Muscle layer of colon (tissue), 2 donors: ENCODE results near the gene PRKD1.

Experiments used
- H3K27ac ChIP-seq: one replicate; pipeline ENCODE4 v1.7.0; 2013; ENCODE audit warnings: low read depth, mild to moderate bottlenecking, low read length, moderate library complexity
- H3K27me3 ChIP-seq, 2 donors: one replicate each; pipeline ENCODE4 v1.7.0; 2013; ENCODE audit warnings: low read length in 2 of 2, mild to moderate bottlenecking in 2 of 2; ENCODE audit not compliant: insufficient read depth in 2 of 2, control insufficient read depth in 1 of 2
- H3K36me3 ChIP-seq: one replicate; pipeline ENCODE4 v1.7.0; 2013; ENCODE audit warnings: mild to moderate bottlenecking, low read length; ENCODE audit not compliant: insufficient read depth
- H3K4me1 ChIP-seq: one replicate; pipeline ENCODE4 v1.7.0; 2013; ENCODE audit warnings: mild to moderate bottlenecking, low read length; ENCODE audit not compliant: insufficient read depth
- H3K4me3 ChIP-seq, 2 donors: one replicate each; pipeline ENCODE4 v1.7.0; 2013; ENCODE audit warnings: low read length in 2 of 2, low read depth in 1 of 2, mild to moderate bottlenecking in 1 of 2, moderate library complexity in 1 of 2
- H3K9ac ChIP-seq: one replicate; pipeline ENCODE4 v1.7.0; 2013; ENCODE audit warnings: low read length
- H3K9me3 ChIP-seq: one replicate; pipeline ENCODE4 v1.7.0; 2013; ENCODE audit warnings: mild to moderate bottlenecking, low read length
- donor health status: abdominal sarcoma.
- donor health status: Adenocarcinoma of cecum.

PRKD1 gene

DNA sequence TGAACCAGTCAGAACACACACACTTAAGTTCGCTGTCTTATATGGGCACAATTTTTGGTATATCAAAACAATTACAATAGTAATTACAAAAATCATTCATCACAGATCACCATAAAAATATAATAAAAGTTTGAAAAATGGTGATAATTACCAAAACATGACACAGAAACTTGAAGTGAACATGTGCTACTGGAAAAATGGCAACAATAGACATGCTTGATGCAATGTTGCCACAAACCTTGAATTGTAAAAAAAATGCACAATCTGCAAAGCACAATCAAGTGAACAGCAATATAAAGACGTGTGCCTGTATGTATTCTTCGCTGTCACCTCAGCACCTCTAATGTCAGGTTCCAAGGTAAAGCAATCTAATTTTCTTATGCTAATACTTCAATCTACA, 117.6 kb downstream of the PRKD1 start:
- no peak overlapping the region for H3K27ac ChIP-seq
- no peaks in the 10 kb centered on the region for H3K27me3 ChIP-seq
- H3K36me3 ChIP-seq = no peaks in the 10 kb centered on the region
- no peaks in the 10 kb centered on the region for H3K9me3 ChIP-seq
- H3K4me1 ChIP-seq = peaks cover 33% of the 10 kb centered on the region
- no peak overlapping the region for H3K9ac ChIP-seq
- no peak overlapping the region for H3K4me3 ChIP-seq

DNA sequence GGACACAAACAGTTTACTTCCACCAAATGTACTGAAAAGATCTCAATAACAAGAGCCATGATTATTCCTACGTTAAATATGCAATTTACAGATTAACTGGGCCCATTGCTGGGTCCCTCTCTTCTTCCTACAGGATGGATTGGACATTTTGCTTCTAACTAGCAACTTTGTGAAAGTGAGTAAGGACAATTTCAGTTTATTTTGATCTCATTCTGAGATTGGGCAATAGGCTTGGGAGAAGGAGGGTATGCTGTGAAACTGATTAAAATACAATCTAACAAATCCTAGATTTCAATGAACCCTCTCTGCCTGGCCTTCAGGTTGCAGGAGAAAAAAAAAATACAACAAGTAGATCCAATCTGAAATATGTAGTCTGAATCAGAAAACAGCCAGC, 121.5 kb downstream of the PRKD1 start:
- peaks cover 20% of the 10 kb centered on the region for H3K4me1 ChIP-seq
- no peak overlapping the region for H3K4me3 ChIP-seq
- H3K27ac ChIP-seq = no peak overlapping the region
- H3K36me3 ChIP-seq = no peaks in the 10 kb centered on the region
- no peaks in the 10 kb centered on the region for H3K9me3 ChIP-seq
- no peak overlapping the region for H3K9ac ChIP-seq
- H3K27me3 ChIP-seq = no peaks in the 10 kb centered on the region

DNA sequence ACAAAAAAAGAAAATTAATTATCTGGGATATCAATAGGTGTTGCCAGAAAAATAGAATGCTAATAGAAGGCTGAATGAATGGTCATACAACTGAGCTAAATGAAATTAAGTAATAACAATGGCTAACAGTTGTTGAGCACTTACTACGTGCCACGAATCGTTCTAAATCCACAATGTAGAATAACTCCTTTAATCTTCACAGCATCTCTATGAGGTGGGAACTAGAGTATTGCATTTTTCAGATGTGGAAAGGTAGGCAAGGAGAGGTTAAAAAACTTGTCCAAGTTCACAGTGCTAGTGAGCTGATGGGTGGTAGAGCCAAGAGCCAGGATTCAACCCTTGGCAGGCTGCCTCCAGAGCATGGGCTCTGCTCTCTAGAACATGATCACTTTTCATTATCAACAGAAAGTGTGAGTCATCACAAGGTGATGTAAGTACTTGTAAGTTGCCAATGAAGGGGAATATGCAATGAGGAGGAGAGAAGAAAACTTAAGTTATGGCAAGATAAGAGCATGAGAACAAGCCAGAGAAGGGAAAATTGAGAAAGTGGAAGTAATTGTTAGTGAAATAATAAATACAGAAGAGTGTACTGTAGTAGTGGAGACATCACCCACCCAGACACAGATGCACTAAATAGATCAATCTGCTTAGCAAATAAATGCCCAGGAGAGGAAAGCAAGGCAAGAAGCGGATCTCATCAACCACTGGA, 122.1 kb downstream of the PRKD1 start:
- peaks cover 14% of the 10 kb centered on the region for H3K4me1 ChIP-seq
- no peaks in the 10 kb centered on the region for H3K27me3 ChIP-seq
- H3K36me3 ChIP-seq = no peaks in the 10 kb centered on the region
- no peaks in the 10 kb centered on the region for H3K9me3 ChIP-seq
- no peak overlapping the region for H3K27ac ChIP-seq
- H3K9ac ChIP-seq = no peak overlapping the region
- H3K4me3 ChIP-seq = no peak overlapping the region

DNA sequence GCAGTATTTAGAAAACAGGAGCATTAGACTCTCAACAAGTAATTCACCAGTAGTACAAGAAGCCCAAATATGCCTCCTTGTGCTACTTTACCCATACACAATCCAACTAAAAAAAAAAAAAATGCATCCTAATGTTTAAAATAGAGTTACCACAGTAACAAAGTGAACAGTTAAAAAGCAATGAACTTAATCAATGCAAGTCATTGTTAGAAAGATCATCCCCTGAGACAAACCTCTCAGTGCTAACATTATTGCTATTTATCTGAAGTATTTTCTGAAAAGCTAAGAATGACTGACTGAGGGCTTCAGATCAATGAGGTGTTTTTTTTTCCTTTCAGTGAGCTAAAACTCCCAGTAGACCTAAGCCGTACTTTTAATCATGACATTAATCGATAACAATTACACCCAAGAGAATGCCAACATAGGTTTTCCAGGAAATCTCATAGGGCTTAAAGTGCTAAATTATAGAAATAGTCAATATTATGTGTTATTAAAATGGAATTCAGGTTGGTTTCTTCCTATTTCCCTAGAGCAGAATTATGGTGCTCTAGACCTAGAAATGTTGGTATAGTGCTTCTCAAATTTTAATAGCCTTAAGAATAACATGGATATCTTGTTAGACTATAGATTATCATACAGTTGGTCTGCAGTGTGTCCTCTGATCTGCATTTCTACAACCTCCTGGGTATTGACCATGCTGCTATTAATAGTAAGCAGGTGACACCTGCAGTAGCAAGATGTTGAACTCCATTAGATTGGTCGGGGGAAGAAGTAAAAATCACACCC, 123.0 kb downstream of the PRKD1 start:
- H3K4me3 ChIP-seq = no peak overlapping the region
- no peaks in the 10 kb centered on the region for H3K36me3 ChIP-seq
- no peak overlapping the region for H3K27ac ChIP-seq
- H3K9ac ChIP-seq = no peak overlapping the region
- peaks cover 10% of the 10 kb centered on the region for H3K4me1 ChIP-seq
- no peaks in the 10 kb centered on the region for H3K9me3 ChIP-seq
- no peaks in the 10 kb centered on the region for H3K27me3 ChIP-seq

DNA sequence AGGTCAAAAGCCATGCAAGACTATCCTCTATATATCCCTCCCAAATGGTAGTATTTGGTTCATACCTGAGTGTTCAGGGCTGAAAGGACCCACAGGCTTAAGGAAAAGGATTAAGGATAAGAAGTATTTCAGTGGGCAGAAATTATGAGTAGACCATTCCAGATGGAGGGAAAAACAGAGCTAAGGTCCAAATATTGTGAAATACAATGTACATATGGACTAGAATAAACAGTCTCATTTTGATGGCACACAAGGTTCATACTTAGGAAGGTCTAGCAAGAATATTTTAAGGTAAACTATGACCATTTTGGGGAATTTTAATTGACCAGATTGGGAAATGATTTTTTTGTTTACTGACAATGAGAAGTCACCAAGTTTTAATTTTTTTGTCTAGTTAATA, 124.6 kb downstream of the PRKD1 start:
- peaks cover 10% of the 10 kb centered on the region for H3K4me1 ChIP-seq

DNA sequence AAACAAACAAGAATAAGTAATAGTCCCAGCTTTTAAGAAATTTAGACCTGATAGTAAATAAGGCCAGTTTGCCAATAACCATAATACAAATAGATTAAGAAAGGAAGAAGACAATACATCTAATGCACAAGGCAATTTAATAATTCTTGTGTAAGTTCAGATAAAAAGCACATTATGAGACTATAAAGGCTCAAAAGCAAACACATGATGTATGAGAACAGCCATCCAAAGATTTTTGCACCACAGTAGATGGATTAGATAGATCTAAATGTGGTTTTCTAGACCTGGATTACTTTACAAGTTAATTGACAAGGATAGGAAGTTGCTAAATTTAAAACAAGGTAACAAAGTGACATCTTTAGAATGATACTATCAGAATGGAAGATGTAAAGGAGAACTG, 125.4 kb downstream of the PRKD1 start:
- Histone ChIP-seq H3K36me3 (no peaks in the 10 kb centered on the region), H3K4me3 (no peak overlapping the region), H3K27me3 (no peaks in the 10 kb centered on the region), H3K9ac (no peak overlapping the region), H3K9me3 (no peaks in the 10 kb centered on the region), H3K4me1 (peaks cover 10% of the 10 kb centered on the region), H3K27ac (no peak overlapping the region)

More for the DNA sequence above, 124.6 kb downstream of the PRKD1 start:
- Histone ChIP-seq H3K9ac (no peak overlapping the region), H3K4me3 (no peak overlapping the region), H3K27ac (no peak overlapping the region), H3K36me3 (no peaks in the 10 kb centered on the region), H3K27me3 (no peaks in the 10 kb centered on the region), H3K9me3 (no peaks in the 10 kb centered on the region)

DNA sequence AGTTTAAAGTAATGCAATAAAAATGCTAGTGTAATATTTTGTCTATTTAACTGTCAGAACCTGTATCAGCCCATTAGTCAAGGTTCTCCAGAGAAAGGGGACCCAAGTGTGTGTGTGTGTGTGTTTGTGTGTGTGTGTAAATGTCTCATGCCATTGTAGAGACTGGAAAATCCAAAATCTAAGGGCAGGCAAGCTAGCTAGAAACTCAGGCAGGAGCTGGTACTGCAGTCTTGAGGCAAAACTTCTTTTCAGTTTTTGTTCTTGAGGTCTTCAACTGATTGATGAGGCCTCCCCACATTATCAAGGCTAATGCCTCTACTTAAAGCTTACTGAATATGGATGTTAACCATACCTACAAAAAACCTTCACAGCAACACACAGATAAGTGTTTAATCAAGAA, 126.7 kb downstream of the PRKD1 start:
- H3K9ac ChIP-seq = no peak overlapping the region
- no peak overlapping the region for H3K4me3 ChIP-seq
- no peaks in the 10 kb centered on the region for H3K9me3 ChIP-seq
- no peaks in the 10 kb centered on the region for H3K27me3 ChIP-seq
- no peaks in the 10 kb centered on the region for H3K36me3 ChIP-seq
- H3K27ac ChIP-seq = no peak overlapping the region
- peaks cover 8% of the 10 kb centered on the region for H3K4me1 ChIP-seq

DNA sequence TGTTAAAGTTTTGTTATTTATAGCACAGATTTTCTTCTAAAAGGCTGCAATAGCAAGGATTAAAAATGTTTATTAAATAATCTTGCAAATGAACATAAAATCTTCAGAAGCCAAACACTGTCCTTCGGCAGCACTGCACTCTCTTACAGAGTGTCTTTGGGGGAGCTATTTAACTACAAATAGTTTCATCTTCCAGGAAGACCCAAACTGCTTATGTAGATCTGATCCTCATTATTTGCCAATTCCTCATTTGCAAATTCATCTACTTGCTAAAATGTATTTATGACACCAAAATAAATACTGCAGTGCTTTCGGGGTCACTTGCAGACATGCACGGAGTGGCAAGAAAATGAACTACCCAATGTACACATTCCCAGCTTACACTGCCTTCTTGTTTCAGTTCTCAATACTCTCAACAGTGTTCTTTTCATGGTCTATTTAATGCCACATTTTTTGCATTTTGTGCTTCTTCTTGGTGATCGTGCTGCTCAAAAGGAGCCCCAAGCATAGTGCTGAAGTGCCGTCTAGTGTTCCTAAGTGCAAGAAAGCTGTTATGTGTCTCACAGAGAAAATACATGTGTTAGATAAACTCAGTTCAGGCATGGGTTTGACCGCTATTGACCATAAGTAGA, 128.1 kb downstream of the PRKD1 start:
- Histone ChIP-seq H3K27ac (no peak overlapping the region), H3K36me3 (no peaks in the 10 kb centered on the region), H3K27me3 (no peaks in the 10 kb centered on the region), H3K4me3 (no peak overlapping the region), H3K4me1 (no peaks in the 10 kb centered on the region), H3K9ac (no peak overlapping the region), H3K9me3 (no peaks in the 10 kb centered on the region)

DNA sequence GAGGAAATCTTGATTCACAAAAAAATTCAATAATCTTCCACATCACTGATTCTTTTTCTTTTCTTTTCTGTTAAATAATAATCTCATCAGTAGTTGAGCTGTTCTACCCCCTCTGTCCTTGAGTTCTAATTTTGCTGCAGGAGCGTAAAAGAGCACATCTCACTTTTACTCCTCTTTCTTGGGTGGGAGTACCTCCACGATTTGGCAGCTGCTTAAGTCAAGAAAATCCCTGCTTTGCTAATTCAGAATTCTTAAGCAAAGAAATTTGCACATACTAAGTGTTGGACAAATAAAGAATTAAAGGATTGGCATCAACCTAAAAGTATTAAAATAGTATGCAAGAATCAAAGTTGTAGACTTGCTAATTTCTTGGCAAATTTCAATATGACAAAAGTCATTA, 128.8 kb downstream of the PRKD1 start:
- no peaks in the 10 kb centered on the region for H3K9me3 ChIP-seq
- H3K4me3 ChIP-seq = no peak overlapping the region
- no peaks in the 10 kb centered on the region for H3K36me3 ChIP-seq
- H3K27ac ChIP-seq = no peak overlapping the region
- H3K9ac ChIP-seq = no peak overlapping the region
- no peaks in the 10 kb centered on the region for H3K4me1 ChIP-seq
- no peaks in the 10 kb centered on the region for H3K27me3 ChIP-seq

DNA sequence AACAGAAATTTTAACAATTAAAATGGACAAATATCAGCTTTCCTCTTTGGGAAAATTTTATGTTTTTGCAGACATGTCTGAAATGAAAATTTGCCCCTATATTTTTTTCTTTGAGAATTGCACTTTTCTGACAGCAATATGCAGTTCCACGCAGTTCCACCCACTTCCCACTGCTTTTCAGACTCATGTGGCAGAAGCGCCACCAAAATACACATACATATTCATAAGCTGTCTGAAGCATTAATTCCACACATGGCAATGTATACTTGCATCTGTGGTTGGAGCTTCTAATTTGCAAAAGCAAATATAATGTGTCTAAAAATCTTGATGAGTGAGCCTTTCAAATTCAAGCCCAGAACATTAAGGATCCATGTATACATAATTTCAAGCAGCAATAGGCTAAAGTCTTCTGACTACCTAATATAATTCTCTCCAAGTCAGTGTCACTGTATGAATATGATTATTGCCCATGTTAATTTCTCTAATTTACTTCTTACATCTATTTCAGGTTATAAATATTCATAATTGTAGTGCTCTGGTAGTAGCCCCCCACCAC, 129.5 kb downstream of the PRKD1 start:
- H3K36me3 ChIP-seq = no peaks in the 10 kb centered on the region
- H3K27ac ChIP-seq = no peak overlapping the region
- H3K27me3 ChIP-seq = no peaks in the 10 kb centered on the region
- H3K4me1 ChIP-seq = no peaks in the 10 kb centered on the region
- H3K4me3 ChIP-seq = no peak overlapping the region
- no peaks in the 10 kb centered on the region for H3K9me3 ChIP-seq
- no peak overlapping the region for H3K9ac ChIP-seq

DNA sequence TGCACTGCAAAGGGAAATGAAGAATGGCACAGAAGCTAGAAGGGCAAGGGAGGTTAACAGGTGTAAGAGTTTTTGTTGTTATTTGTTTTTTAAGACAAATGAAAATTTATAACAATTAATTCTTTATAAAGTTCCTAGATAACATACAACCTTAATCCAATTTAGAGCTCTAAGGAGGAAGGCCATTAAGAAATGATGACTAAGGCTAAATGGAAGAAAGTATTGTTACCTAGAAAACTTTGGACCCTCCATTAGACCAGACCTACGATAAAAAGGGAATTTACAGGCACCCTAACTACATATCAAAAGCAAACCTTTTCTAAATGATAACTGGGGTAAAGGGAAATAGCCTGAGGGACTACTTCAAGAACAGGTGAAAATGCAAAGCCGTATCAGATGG, 130.8 kb downstream of the PRKD1 start:
- H3K27ac ChIP-seq = no peak overlapping the region
- H3K9me3 ChIP-seq = no peaks in the 10 kb centered on the region
- H3K9ac ChIP-seq = no peak overlapping the region
- H3K4me1 ChIP-seq = no peaks in the 10 kb centered on the region
- H3K36me3 ChIP-seq = no peaks in the 10 kb centered on the region
- H3K27me3 ChIP-seq = no peaks in the 10 kb centered on the region
- H3K4me3 ChIP-seq = no peak overlapping the region
